Mesodermal cell (in vitro differentiated cells): ENCODE results near the gene ARMS2.

Experiments used
- H3K27ac ChIP-seq: 2 replicates; pipeline ENCODE4 v1.7.0; 2013; ENCODE audit warnings: mild to moderate bottlenecking, low read depth, low read length, moderate library complexity; ENCODE audit not compliant: severe bottlenecking
- H3K36me3 ChIP-seq: 2 replicates; pipeline ENCODE4 v1.7.1; 2013; ENCODE audit warnings: mild to moderate bottlenecking, low read length, moderate library complexity; ENCODE audit not compliant: control insufficient read depth, insufficient read depth
- H3K4me1 ChIP-seq: one replicate; pipeline ENCODE4 v1.7.1; 2013; ENCODE audit warnings: mild to moderate bottlenecking, low read length; ENCODE audit not compliant: insufficient read depth, control insufficient read depth, poor library complexity, severe bottlenecking
- H3K4me3 ChIP-seq: 2 replicates; pipeline ENCODE4 v1.7.0; 2013; ENCODE audit warnings: low read length, control low read depth, mild to moderate bottlenecking; ENCODE audit not compliant: insufficient read depth, poor library complexity, severe bottlenecking; ENCODE audit errors: extremely low read depth
- H3K9me3 ChIP-seq: 2 replicates; pipeline ENCODE4 v1.7.1; 2013; ENCODE audit warnings: mild to moderate bottlenecking, low read length, moderate library complexity; ENCODE audit not compliant: control insufficient read depth
- WGBS, 2 experiments: methylation state at CpG; one replicate each; pipeline ENCODE4 v1.1.5; 2013; ENCODE audit warnings: missing lambda C conversion rate in 2 of 2; ENCODE audit not compliant: insufficient coverage in 2 of 2; 5-methylcytosine and 5-hydroxymethylcytosine counted together

ARMS2 gene

GRCh38 chr10:122473116-122473515 lies 18.7 kb downstream of the ARMS2 start:
- Histone ChIP-seq H3K36me3 (no peaks in the 10 kb centered on the region), H3K4me3 (no peak overlapping the region), H3K9me3 (no peaks in the 10 kb centered on the region), H3K27ac (no peak overlapping the region), H3K4me1 (peaks cover 57% of the 10 kb centered on the region)
- WGBS, 2 experiments: 80 to 96% methylated on average over 5 to 8 of the region's 8 CpGs

- Histone ChIP-seq H3K4me3 (no peak overlapping the region), H3K27ac (peak overlapping the region; percentile 94), H3K9me3 (no peaks in the 10 kb centered on the region), H3K36me3 (no peaks in the 10 kb centered on the region), H3K4me1 (peaks cover 54% of the 10 kb centered on the region)
- WGBS, 2 experiments: 65 to 73% methylated on average over 10 to 13 of the region's 15 CpGs
These were observed 19.8 kb downstream of the ARMS2 start for GRCh38 chr10:122474131-122474818.

DNA sequence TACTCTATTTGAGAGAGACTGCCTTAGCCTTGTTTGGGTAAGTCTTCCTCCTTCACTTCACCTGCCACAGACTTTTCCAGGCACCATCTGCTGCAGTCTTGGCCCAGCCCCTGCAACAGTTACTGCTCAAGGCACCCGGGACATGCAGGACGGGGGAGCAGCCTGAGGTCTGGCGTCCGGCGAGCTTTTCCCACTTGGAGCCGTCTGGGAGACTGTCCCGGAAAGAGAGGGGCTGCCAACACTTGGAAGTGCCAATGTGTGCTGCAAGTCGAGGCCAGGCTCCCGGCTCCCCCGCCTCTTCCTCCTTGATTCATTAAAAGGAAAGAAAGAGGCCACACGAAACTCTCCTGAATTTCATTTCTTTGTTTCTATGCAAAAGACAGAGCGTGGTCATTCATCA lies 20.6 kb downstream of the ARMS2 start:
- H3K9me3 ChIP-seq: no peaks in the 10 kb centered on the region
- H3K36me3 ChIP-seq: no peaks in the 10 kb centered on the region
- peak overlapping the region; percentile 94 for H3K27ac ChIP-seq
- peaks cover 56% of the 10 kb centered on the region for H3K4me1 ChIP-seq
- H3K4me3 ChIP-seq: no peak overlapping the region
- WGBS, 2 experiments: 57 to 73% methylated on average over 7 to 8 of the region's 12 CpGs

DNA sequence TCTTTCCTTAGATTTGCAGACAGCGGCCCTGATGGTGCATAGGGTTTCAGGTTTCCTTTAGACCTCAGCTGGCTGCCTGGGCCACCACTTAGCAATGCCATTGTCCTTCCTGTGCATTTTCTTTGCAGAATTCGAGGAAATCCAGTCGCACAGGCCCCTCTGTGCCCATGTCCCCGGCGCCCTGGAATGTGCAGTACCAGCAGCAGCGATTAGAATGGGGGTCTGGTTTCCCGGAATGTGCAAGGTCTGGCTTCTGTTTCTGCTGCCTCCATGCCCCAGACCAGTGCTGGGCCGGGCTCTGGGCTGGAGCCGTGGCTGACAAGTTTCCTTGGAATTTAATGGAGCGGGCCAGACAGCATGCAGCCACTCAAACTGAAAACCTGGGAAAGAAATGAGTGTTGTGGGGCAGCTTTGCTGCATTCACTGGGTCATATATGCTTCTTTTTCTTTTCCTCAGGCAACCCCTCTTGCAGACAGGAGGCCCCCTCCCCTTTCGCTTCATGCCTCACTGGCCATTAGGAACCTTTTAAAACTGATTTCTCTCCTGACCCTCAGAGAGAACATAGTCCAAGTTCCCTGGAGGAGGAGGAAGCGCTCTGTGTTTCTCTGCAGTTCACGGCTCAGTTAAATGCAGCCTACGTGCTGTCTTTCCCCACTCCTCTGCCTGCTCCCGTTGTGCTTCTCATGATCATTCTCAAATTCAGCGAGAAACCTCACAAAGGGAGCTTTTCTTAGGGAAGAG lies 21.3 kb downstream of the ARMS2 start:
- WGBS, 2 experiments: 34 to 51% methylated on average over 12 to 14 of the region's 16 CpGs
- Histone ChIP-seq H3K4me1 (peaks cover 56% of the 10 kb centered on the region), H3K27ac (peak overlapping the region; percentile 94), H3K36me3 (no peaks in the 10 kb centered on the region), H3K4me3 (no peak overlapping the region), H3K9me3 (no peaks in the 10 kb centered on the region)

DNA sequence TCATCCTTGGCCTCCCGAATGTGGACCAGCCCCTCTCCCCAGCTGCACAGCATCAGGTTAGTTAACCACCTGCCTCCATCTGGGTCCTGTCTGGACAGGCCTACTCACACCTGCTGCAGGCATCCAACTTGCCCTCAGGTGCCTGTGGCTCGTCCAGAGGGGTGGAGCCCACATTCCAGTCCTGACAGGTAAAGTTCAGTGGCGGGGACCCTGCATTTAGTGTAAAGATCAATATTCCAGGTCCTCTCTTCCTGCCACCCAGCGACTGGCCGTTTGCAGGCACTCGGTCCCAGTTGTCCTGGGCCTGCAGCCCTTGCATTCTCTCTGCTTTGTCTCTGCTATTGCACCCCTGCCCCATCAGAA lies 21.9 kb downstream of the ARMS2 start:
- Histone ChIP-seq H3K9me3 (peaks cover under 1% of the 10 kb centered on the region), H3K4me1 (peaks cover 56% of the 10 kb centered on the region), H3K27ac (peak overlapping the region; percentile 94), H3K4me3 (no peak overlapping the region), H3K36me3 (peaks cover 4% of the 10 kb centered on the region)
- 40 to 88% methylated on average over 2 to 6 of the region's 6 CpGs for WGBS, 2 experiments

DNA sequence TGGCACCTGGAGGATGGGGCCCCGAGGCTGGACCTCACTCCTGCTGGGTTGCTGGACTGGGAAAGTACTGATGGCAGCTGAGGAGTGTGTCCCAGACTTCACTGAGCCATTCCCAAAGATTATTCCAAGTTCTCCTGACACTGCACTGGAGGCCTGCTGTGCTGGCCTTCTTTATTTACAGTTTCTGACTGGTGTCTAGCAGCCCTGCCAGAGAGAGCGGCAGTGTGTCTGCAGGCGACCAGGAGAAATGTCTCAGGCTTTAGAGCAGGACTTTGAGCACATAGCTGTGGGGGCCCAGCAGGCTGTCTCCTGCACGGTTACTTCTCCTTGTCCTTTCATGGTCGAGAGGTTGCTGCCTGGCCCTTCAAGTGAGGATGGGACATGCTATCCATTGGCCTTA lies 23.0 kb downstream of the ARMS2 start:
- Histone ChIP-seq H3K27ac (peak overlapping the region; percentile 49), H3K36me3 (peaks cover 5% of the 10 kb centered on the region), H3K9me3 (peaks cover 12% of the 10 kb centered on the region), H3K4me3 (no peak overlapping the region), H3K4me1 (peaks cover 56% of the 10 kb centered on the region)
- WGBS, 2 experiments: 70 to 72% methylated on average over 4 of the region's 5 CpGs

- H3K36me3 ChIP-seq: peaks cover 5% of the 10 kb centered on the region
- H3K4me3 ChIP-seq: no peak overlapping the region
- H3K27ac ChIP-seq: no peak overlapping the region
- WGBS, 2 experiments: 87 to 92% methylated on average over 7 of the region's 7 CpGs
- H3K9me3 ChIP-seq: peaks cover 14% of the 10 kb centered on the region
- H3K4me1 ChIP-seq: peaks cover 44% of the 10 kb centered on the region
These were observed 24.5 kb downstream of the ARMS2 start for GRCh38 chr10:122478971-122479370.

DNA sequence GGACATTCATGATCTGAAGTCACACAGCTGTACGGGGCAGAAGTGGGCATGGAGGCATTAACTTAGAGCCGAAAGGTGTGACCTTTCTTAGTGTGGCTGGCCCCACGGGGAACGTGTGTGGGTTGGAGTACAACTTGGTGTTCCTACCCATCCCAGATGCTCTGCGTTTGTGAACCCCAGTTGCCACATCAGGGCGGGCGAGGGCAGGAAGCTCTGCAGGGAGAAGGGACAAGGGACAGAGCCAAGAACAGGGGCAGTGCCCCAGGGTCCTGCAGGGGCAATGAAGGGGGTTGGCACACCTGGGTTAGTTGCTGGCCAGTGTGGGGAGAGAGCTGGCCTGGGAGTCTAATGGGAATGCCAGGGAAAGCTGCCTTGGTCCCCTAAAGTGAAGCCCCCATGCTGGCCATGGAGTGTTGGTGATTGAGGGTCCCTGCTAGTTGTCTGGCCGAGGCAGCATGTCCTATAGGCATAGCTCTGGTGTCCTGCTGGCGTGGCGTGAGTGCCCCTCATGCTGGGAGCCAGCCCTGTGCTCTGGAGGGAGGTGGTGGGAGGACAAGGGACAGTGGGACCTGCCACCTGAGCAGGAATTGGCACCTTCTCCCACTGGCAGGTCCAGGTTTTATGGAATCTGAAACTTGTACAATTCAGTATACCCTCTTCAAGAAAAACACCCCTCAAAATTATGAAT lies 25.8 kb downstream of the ARMS2 start:
- Histone ChIP-seq H3K27ac (no peak overlapping the region), H3K4me1 (peaks cover 35% of the 10 kb centered on the region), H3K4me3 (no peak overlapping the region), H3K9me3 (peaks cover 14% of the 10 kb centered on the region), H3K36me3 (peaks cover 5% of the 10 kb centered on the region)
- 94 to 95% methylated on average over 7 to 10 of the region's 10 CpGs for WGBS, 2 experiments

DNA sequence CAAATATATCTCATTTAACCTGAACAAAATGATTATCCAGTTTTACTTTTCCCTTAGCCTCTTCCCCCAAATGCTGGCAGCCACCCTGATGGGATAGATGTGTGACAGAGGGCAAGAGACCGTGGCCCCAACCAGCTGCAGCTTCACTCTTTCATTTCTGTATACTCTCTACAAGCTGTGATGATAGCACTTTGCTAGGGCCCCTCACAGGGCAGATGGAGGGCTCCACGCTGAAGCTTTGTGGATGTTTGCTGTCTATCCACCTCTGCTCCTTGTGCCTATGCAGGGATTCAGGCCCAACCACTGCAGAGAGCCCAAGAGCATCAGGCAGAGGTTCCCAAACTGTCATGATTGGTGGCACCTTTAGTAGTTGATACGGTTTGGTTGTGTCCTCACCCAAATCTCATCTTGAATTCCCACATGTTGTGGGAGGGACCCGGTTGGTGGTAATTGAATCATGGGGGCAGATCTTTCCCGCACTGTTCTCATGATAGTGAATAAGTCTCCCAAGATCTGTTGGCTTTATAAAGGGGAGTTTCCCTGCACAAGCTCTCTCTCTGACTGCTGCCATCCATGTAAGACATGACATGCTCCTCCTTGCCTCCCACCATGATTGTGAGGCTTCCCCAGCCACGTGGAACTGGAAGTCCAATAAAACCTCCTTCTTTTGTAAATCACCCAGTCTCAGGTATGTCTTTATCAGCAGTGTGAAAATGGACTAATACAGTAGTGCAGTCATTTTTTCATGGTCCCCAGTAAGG lies 27.0 kb downstream of the ARMS2 start:
- no peak overlapping the region for H3K4me3 ChIP-seq
- H3K27ac ChIP-seq: no peak overlapping the region
- peaks cover 34% of the 10 kb centered on the region for H3K4me1 ChIP-seq
- peaks cover 5% of the 10 kb centered on the region for H3K36me3 ChIP-seq
- WGBS, 2 experiments: 100% methylated on average over 2 to 3 of the region's 6 CpGs
- peaks cover 14% of the 10 kb centered on the region for H3K9me3 ChIP-seq

- WGBS, 2 experiments: 93 to 94% methylated on average over 10 of the region's 11 CpGs
- H3K27ac ChIP-seq: no peak overlapping the region
- peaks cover 5% of the 10 kb centered on the region for H3K36me3 ChIP-seq
- peaks cover 14% of the 10 kb centered on the region for H3K9me3 ChIP-seq
- H3K4me1 ChIP-seq: peaks cover 22% of the 10 kb centered on the region
- no peak overlapping the region for H3K4me3 ChIP-seq
These were observed 30.0 kb downstream of the ARMS2 start for GRCh38 chr10:122484276-122485060.
